Hematopoietic multipotent progenitor cell (in vitro differentiated cells): ENCODE results near the gene CTDSP2. TPM values are rescaled to one million over a fixed set of nuclear protein-coding genes. Genes with fewer than 3 reads are reported as not detected.
"Not testable (repeated sequence)": the region's sequence is repeated elsewhere in the genome, so short reads cannot be mapped to it uniquely, and the experiment has no call there.

ENCODE experiments used
- DNase-seq, 3 donors: peaks; one replicate each; pipeline ENCODE4 v3.0.0-alpha.2; 2011 to 2015; ENCODE audit warnings: low read depth in 2 of 3, low spot score in 2 of 3
- total RNA-seq: library from RNA; depleted of rRNA; stranded (reverse); fragments of >200 nt; gene quantifications from one replicate; pipeline ENCODE4 v1.2.3, GENCODE V29; 2012

The CTDSP2 gene
- total RNA-seq, 1 donor: 159 TPM

GRCh38 chr12:57836442-57837375 is 9.8 kb downstream of the CTDSP2 start:
- peak in 2 of 3 donors; percentile 57 to 70 for DNase-seq

- DNase-seq: peak in 2 of 3 donors; percentile 53 to 74
Measured at GRCh38 chr12:57835366-57836288, 10.9 kb downstream of the CTDSP2 start.

DNA sequence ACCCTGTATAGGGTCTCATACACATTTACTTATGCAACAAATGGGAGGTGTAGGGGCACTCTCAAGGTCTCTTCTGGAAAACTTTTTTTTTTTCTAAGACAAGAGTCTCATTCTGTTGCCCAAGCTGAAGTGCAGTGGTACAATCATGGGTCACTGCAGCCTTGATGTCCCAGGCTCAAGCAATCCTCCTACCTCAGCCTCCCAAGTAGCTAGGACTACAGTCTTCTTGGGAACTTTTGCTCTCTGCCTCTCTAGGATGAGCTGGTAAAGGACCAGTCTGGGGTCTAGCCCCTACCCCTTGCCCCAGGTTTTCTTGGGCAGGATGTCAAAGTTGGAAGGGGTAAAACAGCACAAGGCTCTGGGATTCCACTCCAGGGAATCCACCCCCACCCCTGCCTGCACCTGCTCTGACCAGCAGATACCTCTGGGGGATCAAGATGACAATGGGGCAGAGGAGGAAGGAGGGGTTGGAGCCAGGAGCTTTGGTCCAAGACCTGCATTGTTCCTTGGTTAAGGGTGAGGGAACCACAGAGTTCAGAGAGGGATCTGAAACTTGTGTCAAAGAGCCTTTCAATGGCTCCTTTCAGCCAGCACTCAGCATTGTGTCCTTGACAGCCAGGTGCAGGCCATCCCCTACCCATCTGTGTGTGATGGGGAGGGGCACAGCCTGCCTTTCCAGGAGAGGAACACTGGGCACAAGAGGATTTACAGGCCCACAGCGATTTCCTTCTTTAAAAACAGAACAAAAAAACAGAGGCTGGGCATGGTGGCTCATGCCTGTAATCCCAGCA is 12.2 kb downstream of the CTDSP2 start:
- no peak for DNase-seq

DNA sequence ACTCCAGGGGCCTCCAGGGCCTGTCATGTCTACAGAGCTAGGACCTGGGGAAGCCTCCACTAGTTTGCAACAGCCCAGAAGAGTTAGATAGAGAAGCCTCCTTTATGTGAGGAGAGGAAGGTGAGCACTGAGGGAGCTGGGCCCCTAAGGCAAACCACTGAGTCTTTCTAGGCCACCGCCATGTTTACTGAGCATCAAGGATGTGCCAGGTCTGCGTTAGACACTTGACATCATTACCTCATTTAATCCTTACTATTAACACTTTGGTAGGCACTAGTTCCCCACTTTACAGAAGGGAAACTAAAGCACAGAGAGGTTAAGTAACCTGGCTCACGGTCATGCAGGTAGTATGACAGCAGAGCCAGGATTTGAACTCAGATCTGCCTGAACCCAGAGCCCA is 12.9 kb downstream of the CTDSP2 start:
- no peak for DNase-seq

DNA sequence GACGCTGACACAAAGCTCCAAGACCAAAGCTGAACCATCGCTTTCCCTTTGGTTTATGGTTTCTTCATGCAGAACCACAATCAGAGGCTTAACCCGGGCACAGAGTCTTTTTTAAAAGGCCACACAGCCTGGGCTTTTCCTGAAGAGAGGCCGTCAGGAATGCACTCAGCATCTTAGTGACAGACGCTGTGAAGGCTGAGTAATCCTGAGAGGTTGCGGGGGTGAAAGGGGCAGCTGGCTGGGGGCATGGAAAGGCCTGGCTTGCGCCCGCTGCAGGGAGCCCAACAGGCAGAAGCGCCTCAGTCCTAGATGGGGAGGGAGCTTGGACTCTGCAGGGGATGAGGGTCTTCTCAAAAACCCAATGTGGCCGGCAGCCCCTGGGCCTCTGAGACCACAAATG is 13.6 kb downstream of the CTDSP2 start:
- no peak for DNase-seq

DNA sequence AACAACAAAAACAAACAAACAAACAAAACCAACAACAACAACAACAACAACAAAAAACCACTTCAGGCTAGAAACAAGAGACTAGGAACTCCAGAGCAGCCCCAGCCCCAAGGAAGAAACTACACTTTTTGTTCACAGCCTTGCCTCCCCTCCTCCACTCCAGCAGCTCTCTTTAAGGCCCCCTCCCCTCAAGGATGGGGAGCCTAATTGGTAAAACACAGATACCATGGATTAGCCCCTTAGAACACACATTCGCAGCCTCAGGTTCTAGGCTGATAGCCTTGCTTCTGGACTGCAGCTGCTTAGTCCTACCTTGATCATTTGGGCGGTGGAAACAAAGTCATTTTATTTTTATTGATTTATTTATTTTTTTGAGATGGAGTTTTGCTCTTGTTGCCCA is 16.1 kb downstream of the CTDSP2 start:
- no peak for DNase-seq

DNA sequence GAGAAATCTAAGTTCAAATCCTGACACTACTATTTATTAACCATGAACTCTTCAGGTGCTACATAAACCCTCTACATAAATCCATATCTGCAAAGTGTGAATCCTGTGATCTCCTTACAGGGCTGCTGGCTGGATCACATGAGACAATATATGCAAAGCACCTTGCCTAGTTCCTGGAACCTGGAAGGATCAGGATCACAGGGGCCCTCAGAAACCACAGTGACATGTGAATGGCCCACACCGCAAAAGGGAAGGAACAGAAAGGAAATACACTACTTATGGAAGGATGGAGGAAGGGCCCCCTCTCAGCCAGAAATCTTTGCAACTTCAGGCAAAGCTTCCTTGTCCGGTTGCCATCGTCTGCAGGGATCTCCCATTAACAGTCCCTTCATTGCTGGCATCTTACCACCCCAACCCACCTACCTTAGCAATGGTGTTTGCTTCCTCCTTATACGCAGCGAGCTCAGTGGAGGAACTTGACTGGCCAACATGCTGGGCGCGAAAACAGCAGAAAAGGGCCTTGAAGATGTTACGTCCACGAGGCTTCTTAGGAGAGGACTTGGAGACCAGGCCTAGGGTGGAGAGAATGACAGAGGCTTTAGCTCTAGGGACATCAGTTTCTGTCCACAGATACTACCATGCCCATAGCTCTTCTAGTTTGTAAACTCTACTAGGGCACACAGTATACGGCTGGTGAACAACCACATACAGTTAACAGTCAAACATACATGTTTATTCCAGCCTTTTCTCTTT is 17.3 kb downstream of the CTDSP2 start:
- DNase-seq: no peak

GRCh38 chr12:57826966-57827365 is 19.6 kb downstream of the CTDSP2 start:
- DNase-seq: no peak

GRCh38 chr12:57826400-57826799 is 20.1 kb downstream of the CTDSP2 start:
- no peak for DNase-seq

DNA sequence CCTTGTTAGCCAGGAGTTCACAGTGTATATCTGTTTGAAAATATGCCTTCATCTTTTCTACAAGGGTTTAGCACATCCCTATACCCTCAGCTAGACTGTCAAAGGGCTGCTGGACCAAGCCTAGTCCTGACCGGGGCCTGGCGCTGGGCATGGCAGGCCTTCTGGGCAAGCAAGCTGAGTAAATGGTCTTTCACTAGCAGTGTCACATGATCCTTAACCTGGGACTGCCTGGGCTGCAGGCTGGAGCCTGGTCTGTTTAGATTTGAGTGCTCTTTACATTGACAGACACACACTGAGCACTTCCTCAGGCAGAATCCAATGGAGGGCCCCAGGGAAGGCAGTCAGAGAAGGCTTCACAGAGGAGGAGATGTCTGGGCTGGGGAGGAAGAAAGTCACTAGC is 21.1 kb downstream of the CTDSP2 start:
- no peak for DNase-seq

GRCh38 chr12:57823908-57824640 is 22.5 kb downstream of the CTDSP2 start:
- no peak for DNase-seq

- no peak for DNase-seq
Measured at GRCh38 chr12:57823131-57823907, 23.2 kb downstream of the CTDSP2 start.

DNA sequence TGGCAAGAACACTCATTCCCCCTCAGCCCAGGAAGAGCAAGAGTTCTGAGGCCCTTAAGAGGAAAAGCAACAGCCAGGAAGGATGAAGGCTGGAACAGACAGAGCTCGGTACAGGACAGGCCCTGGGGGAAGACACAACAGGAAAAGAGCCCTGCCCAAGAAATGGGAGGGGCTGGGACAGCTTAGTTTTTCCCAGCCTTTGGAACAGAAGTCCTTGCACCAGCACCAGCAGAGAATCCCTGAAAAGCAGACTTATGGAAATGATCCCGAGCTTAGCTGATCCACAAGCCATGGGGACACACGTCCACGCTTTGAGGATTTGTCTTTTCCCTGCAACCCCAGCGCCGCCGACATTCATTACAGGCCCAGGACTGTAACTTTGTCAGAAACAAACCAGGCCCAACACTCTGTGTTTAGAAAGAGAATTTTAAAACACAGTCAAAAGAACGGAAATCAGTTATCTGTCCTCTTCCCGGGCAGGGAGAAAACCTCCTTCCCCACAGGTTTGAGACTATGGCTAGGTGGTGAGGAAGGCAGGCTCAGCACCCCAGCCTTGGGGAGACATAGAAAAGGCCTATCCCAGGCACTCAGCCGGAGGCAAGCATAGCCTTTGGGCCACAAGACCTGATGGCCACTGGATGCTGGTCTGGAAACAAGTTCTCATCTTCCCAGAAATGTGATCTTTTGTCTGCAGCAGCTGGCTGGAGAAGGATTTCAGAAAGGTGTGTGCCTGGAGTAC is 24.0 kb downstream of the CTDSP2 start:
- no peak for DNase-seq

DNA sequence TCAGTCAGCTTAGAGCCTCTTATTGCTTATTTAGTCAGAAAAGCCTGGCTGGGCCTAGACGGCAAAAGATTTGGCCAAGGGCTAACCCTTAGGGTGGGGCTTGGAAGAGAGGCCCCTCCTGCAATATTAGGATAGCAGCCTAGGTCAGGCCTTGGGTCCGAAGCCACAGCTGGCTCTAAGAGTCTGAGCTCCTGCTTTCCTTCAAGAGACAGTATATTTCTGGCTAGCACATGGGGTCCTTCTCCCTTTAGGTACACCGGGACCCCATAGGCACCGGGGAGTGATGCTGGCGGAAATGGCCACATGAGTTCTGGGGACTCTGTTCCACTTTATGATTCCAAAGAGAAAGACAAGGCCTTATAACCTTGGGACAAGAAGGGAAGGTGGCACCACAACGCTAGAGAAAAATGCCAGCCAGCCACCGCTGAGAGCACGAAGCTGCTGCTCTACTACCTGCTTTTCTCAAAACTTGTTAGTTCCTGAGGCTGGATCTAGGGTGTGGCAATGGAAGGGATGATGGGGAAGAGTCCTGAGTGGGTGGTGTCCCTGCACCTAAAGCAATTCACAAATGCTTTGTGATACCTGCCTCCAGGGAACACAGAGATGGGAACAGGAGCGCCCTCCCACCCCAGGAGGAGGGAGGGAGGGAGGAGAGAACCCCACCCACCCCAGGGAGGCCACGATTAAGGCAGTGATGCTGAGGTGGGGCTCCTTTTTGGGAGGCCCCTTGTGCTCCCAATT is 24.9 kb downstream of the CTDSP2 start:
- no peak for DNase-seq

DNA sequence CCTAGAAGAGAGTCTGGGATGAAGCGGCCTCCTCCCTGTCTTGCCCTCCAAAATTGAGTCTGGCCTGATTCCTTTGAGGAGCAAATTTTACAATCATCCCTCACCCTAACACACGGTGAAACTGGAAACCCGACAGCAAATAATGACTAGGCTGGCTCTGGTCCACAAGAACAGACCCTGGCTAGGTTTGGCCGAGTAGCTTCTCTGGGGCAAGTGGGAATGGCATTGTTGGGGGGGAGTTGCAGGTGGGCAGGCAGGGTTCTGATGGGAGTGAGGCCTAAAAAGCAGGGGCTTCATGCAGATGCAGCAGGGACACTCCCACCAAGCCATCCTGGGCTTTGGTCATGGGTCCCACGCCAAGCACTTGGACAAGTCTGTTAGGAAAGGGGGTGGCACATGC is 25.5 kb downstream of the CTDSP2 start:
- not testable (repeated sequence) for DNase-seq

DNA sequence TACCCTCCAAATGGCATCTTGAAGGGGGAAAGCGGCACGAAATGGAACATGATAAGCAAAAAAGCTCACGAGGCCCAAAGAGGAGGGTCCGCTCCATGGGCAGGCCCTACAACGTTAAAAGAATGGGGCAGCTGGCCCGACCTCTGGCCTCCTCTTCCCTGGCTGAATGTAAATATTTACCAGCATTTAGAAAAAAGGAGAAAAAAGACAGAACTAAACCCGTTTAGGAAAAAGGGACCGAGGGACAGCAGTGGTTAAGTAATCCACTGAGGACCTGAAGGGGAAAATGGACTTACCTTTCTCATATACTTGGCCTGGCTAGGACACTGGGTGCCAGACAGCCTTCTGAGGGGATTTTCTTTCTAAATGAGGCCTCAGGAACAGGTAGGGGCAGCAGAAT is 26.4 kb downstream of the CTDSP2 start:
- not testable (repeated sequence) for DNase-seq

DNA sequence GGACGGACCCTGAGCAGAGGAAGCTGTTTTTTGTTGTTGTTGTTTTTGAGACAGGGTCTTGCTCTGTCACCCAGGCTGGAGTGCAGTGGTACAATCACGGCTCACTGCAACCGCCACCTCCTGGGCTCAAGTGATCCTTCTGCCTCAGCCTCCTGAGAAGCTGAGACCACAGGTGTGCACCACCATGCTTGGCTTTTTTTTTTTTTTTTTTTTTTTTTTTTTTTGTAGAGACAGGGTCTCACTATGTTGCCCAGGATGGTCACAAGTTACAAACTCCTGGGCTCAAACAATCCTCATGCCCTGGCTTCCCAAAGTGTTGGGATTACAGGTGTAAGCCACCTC is 28.6 kb downstream of the CTDSP2 start:
- not testable (repeated sequence) for DNase-seq
